K562 (cell line): ENCODE data around the gene TAPBPL.

Experiments
- ARID1B ChIP-seq: fragments of 450-650 bp; IDR thresholded peaks from 2 replicates; pipeline ENCODE4 v1.6.1; 2016; ENCODE audit warnings: antibody characterized with exemption, mild to moderate bottlenecking, inconsistent platforms
- CTCF ChIP-seq, 3 experiments: IDR thresholded peaks in 2 of 3; conservative IDR thresholded peaks in 1 of 3; 2 replicates each; pipeline ENCODE4 v1.5.1; 2011 to 2012; ENCODE audit warnings: low read length in 3 of 3, mild to moderate bottlenecking in 3 of 3, control low read depth in 2 of 3, improper control_type of control experiment in 1 of 3, inconsistent platforms in 1 of 3, low read depth in 1 of 3, mixed read lengths in 1 of 3, moderate library complexity in 1 of 3; ENCODE audit not compliant: insufficient read depth in 2 of 3
- CUX1 ChIP-seq: fragments of 200-800 bp; sonication (Bioruptor generic); IDR thresholded peaks from 2 replicates; pipeline ENCODE4 v1.6.1; 2016; ENCODE audit warnings: missing genetic modification characterization, missing compliant biosample characterization
- EP300 ChIP-seq: IDR thresholded peaks from 2 replicates; pipeline ENCODE4 v1.6.1; 2012; ENCODE audit warnings: low read length, improper control_type of control experiment
- PKNOX1 ChIP-seq: fragments of 450-650 bp; IDR thresholded peaks from 2 replicates; pipeline ENCODE4 v1.6.1; 2016
- POLR2A ChIP-seq: fragments of 450-650 bp; conservative IDR thresholded peaks from 2 replicates; pipeline ENCODE4 v1.6.1; 2016
- ZNF655 ChIP-seq: fragments of 250-450 bp; sonication (Bioruptor Pico); IDR thresholded peaks from 2 replicates; pipeline ENCODE4 v1.5.0; 2021

GRCh38 chr12:6450869-6451347 lies 934 bp upstream of the TAPBPL start:
- TF ChIP-seq POLR2A: no peak
- TF ChIP-seq ARID1B: no peak
- TF ChIP-seq CTCF (IDR thresholded peaks at IDR 0.05 in 2 of 3, conservative IDR thresholded peaks at IDR 0.05 in 1 of 3; ENCODE audit: insufficient read depth in 2 of 3, low read depth in 1 of 3, low read length in 3 of 3): no peak
- TF ChIP-seq CUX1 (CRISPR knock-in tag): no peak
- TF ChIP-seq PKNOX1: no peak
- TF ChIP-seq ZNF655 (CRISPR knock-in tag): no peak
- no peak for TF ChIP-seq EP300
